OCI-LY1 (cell line): ENCODE measurements around the gene TOM1L2.

Experiments
- EZH2 ChIP-seq: fragments of 200-600 bp; sonication (generic), shearing (Covaris generic); IDR thresholded peaks from 2 replicates; pipeline ENCODE4 v1.8.0; 2017; ENCODE audit warnings: borderline replicate concordance, mixed run types, mild to moderate bottlenecking, antibody characterized with exemption, low read length, moderate library complexity, mixed read lengths
- TF ChIP-seq, protein P1 (sequence below): fragments of 200-600 bp; sonication (generic), shearing (Covaris generic); IDR thresholded peaks from 2 replicates; pipeline ENCODE4 v1.5.1; 2017; ENCODE audit warnings: mild to moderate bottlenecking, antibody characterized with exemption, low read length, moderate library complexity, mixed read lengths

DNA sequence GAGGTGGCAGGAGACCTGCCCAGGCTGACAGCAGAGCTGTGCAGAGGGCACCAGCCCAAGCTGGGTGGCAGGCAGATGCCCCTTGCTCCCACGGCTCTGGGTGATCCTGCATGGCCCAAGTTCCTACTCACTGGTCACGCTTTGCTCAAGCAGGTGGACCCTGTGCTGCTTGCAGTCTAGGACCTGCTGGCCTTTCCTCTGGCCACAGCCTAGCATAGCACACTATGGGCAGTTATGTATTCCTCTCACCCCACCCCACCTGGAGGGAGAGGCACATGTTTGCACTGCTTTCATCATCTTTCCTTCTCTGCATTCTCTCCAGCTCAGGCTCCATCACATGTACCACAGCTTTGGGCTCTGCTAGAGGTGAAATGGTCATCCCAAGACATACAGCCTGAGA is 115.8 kb downstream of the TOM1L2 start:
- TF ChIP-seq, protein P1, sequence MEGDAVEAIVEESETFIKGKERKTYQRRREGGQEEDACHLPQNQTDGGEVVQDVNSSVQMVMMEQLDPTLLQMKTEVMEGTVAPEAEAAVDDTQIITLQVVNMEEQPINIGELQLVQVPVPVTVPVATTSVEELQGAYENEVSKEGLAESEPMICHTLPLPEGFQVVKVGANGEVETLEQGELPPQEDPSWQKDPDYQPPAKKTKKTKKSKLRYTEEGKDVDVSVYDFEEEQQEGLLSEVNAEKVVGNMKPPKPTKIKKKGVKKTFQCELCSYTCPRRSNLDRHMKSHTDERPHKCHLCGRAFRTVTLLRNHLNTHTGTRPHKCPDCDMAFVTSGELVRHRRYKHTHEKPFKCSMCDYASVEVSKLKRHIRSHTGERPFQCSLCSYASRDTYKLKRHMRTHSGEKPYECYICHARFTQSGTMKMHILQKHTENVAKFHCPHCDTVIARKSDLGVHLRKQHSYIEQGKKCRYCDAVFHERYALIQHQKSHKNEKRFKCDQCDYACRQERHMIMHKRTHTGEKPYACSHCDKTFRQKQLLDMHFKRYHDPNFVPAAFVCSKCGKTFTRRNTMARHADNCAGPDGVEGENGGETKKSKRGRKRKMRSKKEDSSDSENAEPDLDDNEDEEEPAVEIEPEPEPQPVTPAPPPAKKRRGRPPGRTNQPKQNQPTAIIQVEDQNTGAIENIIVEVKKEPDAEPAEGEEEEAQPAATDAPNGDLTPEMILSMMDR: no peak
- no peak for TF ChIP-seq EZH2
